Tibial nerve (tissue), 4 donors: ENCODE measurements around the gene PROCR. TPM values are rescaled to one million over a fixed set of nuclear protein-coding genes. Genes with fewer than 3 reads are reported as not detected.
"Not testable (repeated sequence)": the region's sequence is repeated elsewhere in the genome, so short reads cannot be mapped to it uniquely, and the experiment has no call there.

Experiments used
- DNase-seq, 2 donors: peaks; one replicate each; pipeline ENCODE4 v3.0.0-alpha.2; 2019; ENCODE audit warnings: low spot score in 2 of 2
- H3K27ac ChIP-seq, 4 donors: fragments of 200-600 bp; sonication (generic) in 3 of 4; one replicate each; pipeline ENCODE4 v1.5.1; 2017 to 2019; ENCODE audit warnings: mild to moderate bottlenecking in 1 of 4
- H3K27me3 ChIP-seq, 2 donors: fragments of 200-600 bp; sonication (generic) in 1 of 2; one replicate each; pipeline versions ENCODE4 v1.5.1 to v1.6.0; 2017 to 2019
- H3K36me3 ChIP-seq, 3 donors: fragments of 200-600 bp; sonication (generic); one replicate each; pipeline ENCODE4 v1.5.1; 2018 to 2019
- H3K4me1 ChIP-seq, 4 donors: fragments of 200-600 bp; sonication (generic) in 3 of 4; one replicate each; pipeline ENCODE4 v1.5.1; 2017 to 2019
- H3K4me3 ChIP-seq, 4 donors: fragments of 200-600 bp; sonication (generic) in 3 of 4; one replicate each; pipeline ENCODE4 v1.5.1; 2017 to 2019; ENCODE audit warnings: mild to moderate bottlenecking in 1 of 4, moderate library complexity in 1 of 4
- H3K9me3 ChIP-seq, 4 donors: fragments of 200-600 bp; sonication (generic) in 3 of 4; one replicate each; pipeline ENCODE4 v1.5.1; 2017 to 2019
- CTCF ChIP-seq, 5 experiments: fragments of 200-600 bp in 3 of 5; fragments of 450-650 bp in 2 of 5; sonication (generic) in 3 of 5; IDR thresholded peaks; one replicate each; pipeline ENCODE4 v1.5.1; 2016 to 2019; ENCODE audit warnings: antibody characterized with exemption in 5 of 5, mild to moderate bottlenecking in 3 of 5, moderate library complexity in 2 of 5
- EP300 ChIP-seq, 2 donors: sonication (generic); formaldehyde crosslinking; IDR thresholded peaks; one replicate each; pipeline ENCODE4 v1.6.1; 2017; ENCODE audit warnings: antibody characterized with exemption in 2 of 2, mild to moderate bottlenecking in 1 of 2
- POLR2A ChIP-seq, 2 donors: fragments of 450-650 bp; IDR thresholded peaks; one replicate each; pipeline ENCODE4 v1.6.1; 2017; ENCODE audit warnings: antibody characterized with exemption in 2 of 2, mild to moderate bottlenecking in 2 of 2, moderate library complexity in 2 of 2
- WGBS, 2 donors: methylation state at CpG; one replicate each; pipeline ENCODE4 v1.1.5; 2018; 5-methylcytosine and 5-hydroxymethylcytosine counted together
- total RNA-seq, 4 donors: library from RNA; depleted of rRNA; stranded (reverse); fragments of >200 nt; gene quantifications; one replicate each; pipeline ENCODE4 v1.1.0, GENCODE V29; 2016

The PROCR gene
- total RNA-seq, 4 donors from 2014 or later, result 40.9 to 132 (median 94.6) TPM

GRCh38 chr20:35165221-35166185 is 6.4 kb upstream of the PROCR start:
- no peak for TF ChIP-seq EP300 (IDR thresholded peaks at IDR 0.05)
- TF ChIP-seq CTCF (IDR thresholded peaks at IDR 0.05), result no peak
- no peak for TF ChIP-seq POLR2A (IDR thresholded peaks at IDR 0.05)
- peaks cover 0 to 8% (median 0%) of the 10 kb centered on the region in 4 donors for H3K4me1 ChIP-seq
- no peaks in the 10 kb centered on the region for H3K36me3 ChIP-seq
- H3K27ac ChIP-seq, result no peak overlapping the region
- no peaks in the 10 kb centered on the region for H3K9me3 ChIP-seq
- no peak overlapping the region for H3K4me3 ChIP-seq
- no peak for DNase-seq
- H3K27me3 ChIP-seq, result no peaks in the 10 kb centered on the region
- WGBS, 2 donors, result 82 to 86% methylated on average over 4 of the region's 4 CpGs

GRCh38 chr20:35166242-35166830 is 5.5 kb upstream of the PROCR start:
- no peak overlapping the region for H3K4me3 ChIP-seq
- no peaks in the 10 kb centered on the region for H3K36me3 ChIP-seq
- no peak for DNase-seq
- no peaks in the 10 kb centered on the region for H3K9me3 ChIP-seq
- H3K4me1 ChIP-seq, result peaks cover 0 to 11% (median 1%) of the 10 kb centered on the region in 4 donors
- no peak overlapping the region for H3K27ac ChIP-seq
- no peak for TF ChIP-seq POLR2A (IDR thresholded peaks at IDR 0.05)
- peak in 1 of 2 donors; percentile 61 for TF ChIP-seq EP300 (IDR thresholded peaks at IDR 0.05)
- H3K27me3 ChIP-seq, result no peaks in the 10 kb centered on the region
- WGBS, 2 donors, result 29 to 37% methylated on average over 5 of the region's 5 CpGs

GRCh38 chr20:35167787-35168186 is 4.1 kb upstream of the PROCR start:
- DNase-seq, result no peak
- Histone ChIP-seq H3K4me3 (no peak overlapping the region), H3K36me3 (no peaks in the 10 kb centered on the region), H3K4me1 (peaks cover 0 to 25% (median 2%) of the 10 kb centered on the region in 4 donors), H3K9me3 (no peaks in the 10 kb centered on the region), H3K27me3 (no peaks in the 10 kb centered on the region), H3K27ac (no peak overlapping the region)
- TF ChIP-seq POLR2A (IDR thresholded peaks at IDR 0.05) (no peak), CTCF (IDR thresholded peaks at IDR 0.05) (no peak), EP300 (IDR thresholded peaks at IDR 0.05) (no peak)
- 100% methylated on average over 1 of the region's 1 CpG for WGBS, 2 donors

GRCh38 chr20:35168701-35169409 is 3.0 kb upstream of the PROCR start:
- 78 to 83% methylated on average over 4 of the region's 4 CpGs for WGBS, 2 donors
- peaks cover 0 to 31% (median 2%) of the 10 kb centered on the region in 4 donors for H3K4me1 ChIP-seq
- H3K4me3 ChIP-seq, H3K9me3 ChIP-seq, DNase-seq, H3K36me3 ChIP-seq, H3K27me3 ChIP-seq, H3K27ac ChIP-seq: not testable (repeated sequence)

- DNase-seq, result no peak
- Histone ChIP-seq H3K9me3 (no peaks in the 10 kb centered on the region), H3K4me3 (peak overlapping the region in 3 of 4 donors; percentile 13 to 53 (median 34)), H3K27me3 (no peaks in the 10 kb centered on the region), H3K36me3 (peaks cover 0 to 8% (median 0%) of the 10 kb centered on the region in 3 donors), H3K4me1 (peaks cover 0 to 39% (median 2%) of the 10 kb centered on the region in 4 donors), H3K27ac (peak overlapping the region in 2 of 4 donors; percentile 41 to 85)
- TF ChIP-seq POLR2A (IDR thresholded peaks at IDR 0.05) (no peak), CTCF (IDR thresholded peaks at IDR 0.05) (no peak), EP300 (IDR thresholded peaks at IDR 0.05) (no peak)
- 46 to 55% methylated on average over 1 of the region's 1 CpG for WGBS, 2 donors
Observed at GRCh38 chr20:35171438-35171752, 477 bp upstream of the PROCR start.
